ENCODE data around the gene CTNNB1. TPM values are rescaled to one million over a fixed set of nuclear protein-coding genes. Genes with fewer than 3 reads are reported as not detected.

CTNNB1 gene
- total RNA-seq, 4 donors from 2014 or later = 319 to 1,124 (median 518) TPM

GRCh38 chr3:41163006-41163405 is 36.3 kb upstream of the CTNNB1 start:
- no peaks in the 10 kb centered on the region for H3K27me3 ChIP-seq
- no peaks in the 10 kb centered on the region for H3K9me3 ChIP-seq
- no peaks in the 10 kb centered on the region for H3K36me3 ChIP-seq
- TF ChIP-seq POLR2A (IDR thresholded peaks at IDR 0.05) = no peak
- TF ChIP-seq CTCF (IDR thresholded peaks at IDR 0.05) = no peak
- H3K4me3 ChIP-seq = no peak overlapping the region
- intact Hi-C loops (cut with DNase I; ENCODE audit: low total_unique reads) = no loop called here
- no peak overlapping the region for H3K27ac ChIP-seq
- no peaks in the 10 kb centered on the region for H3K4me1 ChIP-seq
- no peak for DNase-seq

DNA sequence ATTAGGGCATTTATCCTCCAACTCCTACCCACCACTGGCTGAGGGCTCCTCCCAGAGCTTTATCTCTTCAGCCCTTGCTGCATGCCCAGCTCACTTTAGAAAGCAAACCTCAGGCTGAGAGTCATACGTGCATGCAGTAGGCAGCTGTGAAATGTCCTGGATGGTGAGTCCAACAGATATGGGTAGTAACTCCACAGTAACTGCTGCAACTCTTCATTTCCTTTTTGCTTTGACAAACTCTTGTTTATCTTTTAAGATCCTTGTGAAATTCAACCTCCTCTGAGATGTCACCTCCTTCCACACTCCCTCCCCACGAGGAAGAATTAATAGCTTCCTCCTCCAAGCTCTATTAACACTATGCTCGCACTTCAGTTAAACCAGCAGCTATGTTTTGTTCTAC is 35.9 kb upstream of the CTNNB1 start:
- Histone ChIP-seq H3K4me3 (no peak overlapping the region), H3K27me3 (no peaks in the 10 kb centered on the region), H3K36me3 (no peaks in the 10 kb centered on the region), H3K27ac (no peak overlapping the region), H3K4me1 (no peaks in the 10 kb centered on the region), H3K9me3 (no peaks in the 10 kb centered on the region)
- intact Hi-C loops (cut with DNase I; ENCODE audit: low total_unique reads) = no loop called here
- no peak for DNase-seq
- TF ChIP-seq POLR2A (IDR thresholded peaks at IDR 0.05) = no peak
- TF ChIP-seq CTCF (IDR thresholded peaks at IDR 0.05) = no peak

- intact Hi-C loops (cut with DNase I; ENCODE audit: low total_unique reads) = no loop called here
- Histone ChIP-seq H3K27me3 (no peaks in the 10 kb centered on the region), H3K27ac (no peak overlapping the region), H3K4me3 (no peak overlapping the region), H3K4me1 (no peaks in the 10 kb centered on the region), H3K9me3 (no peaks in the 10 kb centered on the region), H3K36me3 (no peaks in the 10 kb centered on the region)
- no peak for TF ChIP-seq CTCF (IDR thresholded peaks at IDR 0.05)
- TF ChIP-seq POLR2A (IDR thresholded peaks at IDR 0.05) = no peak
- no peak for DNase-seq
These were observed 34.5 kb upstream of the CTNNB1 start for GRCh38 chr3:41164777-41165176.

GRCh38 chr3:41167722-41168497 is 31.4 kb upstream of the CTNNB1 start:
- TF ChIP-seq CTCF (IDR thresholded peaks at IDR 0.05) = no peak
- no peak for TF ChIP-seq POLR2A (IDR thresholded peaks at IDR 0.05)
- intact Hi-C loops (cut with DNase I; ENCODE audit: low total_unique reads) = no loop called here

GRCh38 chr3:41169023-41169422 is 30.3 kb upstream of the CTNNB1 start:
- Histone ChIP-seq H3K4me1 (no peaks in the 10 kb centered on the region), H3K36me3 (no peaks in the 10 kb centered on the region), H3K9me3 (no peaks in the 10 kb centered on the region), H3K27ac (no peak overlapping the region), H3K27me3 (no peaks in the 10 kb centered on the region), H3K4me3 (no peak overlapping the region)
- intact Hi-C loops (cut with DNase I; ENCODE audit: low total_unique reads) = no loop called here
- no peak for DNase-seq
- TF ChIP-seq CTCF (IDR thresholded peaks at IDR 0.05) (no peak), POLR2A (IDR thresholded peaks at IDR 0.05) (no peak)

More at GRCh38 chr3:41167722-41168497, 31.4 kb upstream of the CTNNB1 start:
- Histone ChIP-seq H3K36me3 (no peaks in the 10 kb centered on the region), H3K4me1 (no peaks in the 10 kb centered on the region), H3K4me3 (no peak overlapping the region), H3K9me3 (no peaks in the 10 kb centered on the region), H3K27ac (no peak overlapping the region), H3K27me3 (no peaks in the 10 kb centered on the region)
- no peak for DNase-seq
